GM12865 (cell line): ENCODE results near the gene OR5W2.

Source experiments
- DNase-seq: peaks from one replicate; pipeline ENCODE4 v3.0.0; 2010; ENCODE audit warnings: low read depth
- H3K4me3 ChIP-seq: 2 replicates; pipeline ENCODE4 v1.5.1; 2011; ENCODE audit warnings: mild to moderate bottlenecking, low read depth, low read length, control low read depth
- CTCF ChIP-seq: IDR thresholded peaks from 2 replicates; pipeline ENCODE4 v1.5.1; 2011; ENCODE audit warnings: low read length, control low read depth, low read depth, inconsistent platforms; ENCODE audit not compliant: insufficient read depth; ENCODE audit errors: missing control alignments

Gene OR5W2

GRCh38 chr11:55914482-55914881 is at the start of gene OR5W2:
TSS of gene OR5W2 (minus strand) at chr11:55914582. CDS start at chr11:55914582, 0 bp downstream.
- DNase-seq = no peak
- no peak within 1 kb of the TSS for H3K4me3 ChIP-seq
- TF ChIP-seq CTCF = no peak

- no peak for DNase-seq
- no peak for TF ChIP-seq CTCF
These were observed 42.1 kb upstream of the OR5W2 start for GRCh38 chr11:55956521-55956920.

GRCh38 chr11:55949330-55949729 is 34.9 kb upstream of the OR5W2 start:
- DNase-seq = no peak
- no peak for TF ChIP-seq CTCF
- no peak overlapping the region for H3K4me3 ChIP-seq

More at GRCh38 chr11:55956521-55956920, 42.1 kb upstream of the OR5W2 start:
- H3K4me3 ChIP-seq = no peak overlapping the region

- DNase-seq = peak; percentile 53
- TF ChIP-seq CTCF = peak; percentile 37
- no peak overlapping the region for H3K4me3 ChIP-seq
These were observed 28.5 kb upstream of the OR5W2 start for GRCh38 chr11:55942785-55943392.

- no peak for DNase-seq
- TF ChIP-seq CTCF = no peak
- H3K4me3 ChIP-seq = no peak within 1 kb of the TSS
These were observed 21.9 kb upstream of the OR5W2 start, which contains the start of gene OR5I1 for GRCh38 chr11:55936300-55936699. TSS of gene OR5I1 (minus strand) at chr11:55936400. CDS start at chr11:55936400, 0 bp downstream.

- H3K4me3 ChIP-seq = no peak overlapping the region
- DNase-seq = no peak
- TF ChIP-seq CTCF = no peak
These were observed 6.2 kb upstream of the OR5W2 start for GRCh38 chr11:55920537-55920936.

- no peak overlapping the region for H3K4me3 ChIP-seq
- no peak for DNase-seq
- TF ChIP-seq CTCF = no peak
These were observed 12.1 kb downstream of the OR5W2 start for GRCh38 chr11:55902308-55902707.
